ENCODE measurements around the gene NDFIP1.

DNA sequence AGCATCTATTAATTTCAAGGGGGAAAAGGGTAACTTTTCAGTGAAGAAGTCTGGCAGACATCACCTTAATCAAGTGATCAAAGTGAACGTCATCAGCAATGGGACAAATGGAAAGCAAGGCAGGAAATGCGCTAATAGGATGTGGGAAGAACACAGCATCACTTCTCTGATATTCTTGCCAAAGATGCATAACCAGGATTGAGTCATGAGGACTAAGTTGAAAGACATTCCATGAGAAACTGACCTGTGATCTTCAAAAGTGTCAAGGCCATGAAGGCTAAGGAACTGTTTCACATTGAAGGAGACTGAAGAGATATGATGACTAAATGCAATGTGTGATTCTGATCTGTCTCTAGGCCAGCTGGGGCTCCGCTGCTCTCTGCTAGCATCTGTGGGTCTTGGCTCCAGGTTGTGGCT, 92.9 kb downstream of the NDFIP1 start:
- TF ChIP-seq, protein P1, sequence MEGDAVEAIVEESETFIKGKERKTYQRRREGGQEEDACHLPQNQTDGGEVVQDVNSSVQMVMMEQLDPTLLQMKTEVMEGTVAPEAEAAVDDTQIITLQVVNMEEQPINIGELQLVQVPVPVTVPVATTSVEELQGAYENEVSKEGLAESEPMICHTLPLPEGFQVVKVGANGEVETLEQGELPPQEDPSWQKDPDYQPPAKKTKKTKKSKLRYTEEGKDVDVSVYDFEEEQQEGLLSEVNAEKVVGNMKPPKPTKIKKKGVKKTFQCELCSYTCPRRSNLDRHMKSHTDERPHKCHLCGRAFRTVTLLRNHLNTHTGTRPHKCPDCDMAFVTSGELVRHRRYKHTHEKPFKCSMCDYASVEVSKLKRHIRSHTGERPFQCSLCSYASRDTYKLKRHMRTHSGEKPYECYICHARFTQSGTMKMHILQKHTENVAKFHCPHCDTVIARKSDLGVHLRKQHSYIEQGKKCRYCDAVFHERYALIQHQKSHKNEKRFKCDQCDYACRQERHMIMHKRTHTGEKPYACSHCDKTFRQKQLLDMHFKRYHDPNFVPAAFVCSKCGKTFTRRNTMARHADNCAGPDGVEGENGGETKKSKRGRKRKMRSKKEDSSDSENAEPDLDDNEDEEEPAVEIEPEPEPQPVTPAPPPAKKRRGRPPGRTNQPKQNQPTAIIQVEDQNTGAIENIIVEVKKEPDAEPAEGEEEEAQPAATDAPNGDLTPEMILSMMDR (IDR thresholded peaks at IDR 0.05) = no peak
- no peak for TF ChIP-seq POLR2A (IDR thresholded peaks at IDR 0.05)

Measured in right lobe of liver (tissue), 4 donors.